Choroid plexus epithelial cell (primary cell): Measurements from ENCODE around the gene ZNF529.

Experiments used
- DNase-seq: peaks from one replicate; pipeline ENCODE4 v3.0.0-alpha.2; 2010; ENCODE audit warnings: low read depth
- H3K4me3 ChIP-seq: 2 replicates; pipeline ENCODE4 v1.5.1; 2011; ENCODE audit warnings: low read depth, mild to moderate bottlenecking, control low read depth, low read length, moderate library complexity
- CTCF ChIP-seq: conservative IDR thresholded peaks from 2 replicates; pipeline ENCODE4 v1.5.1; 2011; ENCODE audit warnings: low read depth, mild to moderate bottlenecking, control low read depth, inconsistent platforms, low read length, moderate library complexity

The ZNF529 gene

DNA sequence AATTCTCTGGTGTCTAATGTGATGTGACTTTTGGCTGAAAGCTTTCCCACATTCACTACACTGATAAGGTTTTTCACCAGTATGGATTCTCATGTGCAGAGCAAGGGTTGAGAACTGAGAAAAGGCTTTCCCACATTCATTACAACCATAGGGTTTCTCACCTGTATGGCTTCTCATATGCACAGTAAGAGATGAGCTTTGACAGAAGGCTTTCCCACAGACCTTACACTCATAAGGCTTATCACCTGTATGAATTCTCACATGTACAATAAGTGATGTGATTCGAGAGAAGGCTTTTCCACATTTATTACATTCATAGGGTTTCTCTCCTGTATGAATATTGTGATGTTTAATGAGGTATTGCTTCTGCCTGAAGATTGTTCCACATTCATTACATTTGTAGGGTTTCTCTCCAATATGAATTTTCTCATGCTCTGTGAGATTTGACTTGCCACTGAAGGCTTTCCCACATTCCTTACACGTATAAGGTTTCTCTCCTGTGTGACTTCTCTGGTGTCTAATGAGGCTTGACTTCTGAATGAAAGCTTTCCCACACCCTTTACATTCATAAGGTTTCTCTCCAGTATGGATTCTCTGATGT is 59.0 kb downstream of the ZNF529 start:
- TF ChIP-seq CTCF = no peak
- no peak overlapping the region for H3K4me3 ChIP-seq
- DNase-seq = peak; percentile 3

- no peak overlapping the region for H3K4me3 ChIP-seq
- DNase-seq = no peak
- no peak for TF ChIP-seq CTCF
These were observed 64.8 kb downstream of the ZNF529 start for GRCh38 chr19:36508325-36508724.

DNA sequence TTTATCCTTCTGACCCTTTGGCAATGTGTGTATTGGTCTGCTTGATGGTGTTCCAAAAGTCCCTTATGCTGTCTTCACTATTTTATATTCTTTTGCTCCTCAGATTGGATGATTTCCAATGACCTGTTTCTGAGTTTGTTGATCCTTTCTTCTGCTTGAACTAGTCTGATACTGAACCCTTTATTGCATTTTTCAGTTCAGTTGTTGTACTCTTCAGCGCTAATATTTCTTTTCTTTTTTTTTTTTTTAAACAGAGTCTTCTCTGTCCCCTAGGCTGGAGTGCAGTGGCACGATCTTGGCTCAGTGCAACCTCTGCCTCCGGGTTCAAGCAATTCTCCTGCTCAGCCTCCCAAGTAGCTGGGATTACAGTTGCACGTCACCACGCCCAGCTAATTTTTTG is 71.1 kb downstream of the ZNF529 start:
- DNase-seq = no peak
- no peak for TF ChIP-seq CTCF
- H3K4me3 ChIP-seq = no peak overlapping the region

DNA sequence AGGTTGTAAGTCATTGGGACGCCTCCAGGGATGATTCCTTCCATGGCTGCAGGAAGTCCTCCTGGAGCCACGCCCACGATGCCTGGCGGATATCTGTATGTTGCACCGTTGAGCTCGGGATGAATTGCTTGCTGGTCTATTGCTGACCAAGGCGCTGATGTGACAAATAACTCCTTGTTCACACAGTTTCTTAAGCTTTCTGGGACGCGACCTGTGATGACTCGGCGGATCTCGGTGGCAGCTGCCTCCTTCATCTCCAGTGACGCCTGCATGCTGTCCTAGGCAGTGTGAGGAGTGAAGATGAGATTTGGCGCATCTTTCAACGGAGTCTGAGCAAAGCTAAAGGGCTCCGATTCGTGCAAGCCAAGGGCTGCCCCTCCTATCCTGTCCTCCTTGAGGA is 76.1 kb downstream of the ZNF529 start:
- no peak for DNase-seq
- TF ChIP-seq CTCF = no peak
- no peak overlapping the region for H3K4me3 ChIP-seq
